HEK293T (cell line): ENCODE measurements around the gene MSRB3.

Source experiments
- CTCF ChIA-PET: fragments of 350-600 bp; formaldehyde crosslinking; extraction: SDS; loops from one replicate; lab custom pipeline; 2021; ENCODE audit warnings: antibody characterized with exemption, inconsistent platforms; lab: Yijun Ruan, JAX
- POLR2A ChIA-PET: fragments of 350-600 bp; formaldehyde crosslinking; extraction: SDS; loops from one replicate; lab custom pipeline; 2020; ENCODE audit warnings: antibody characterized with exemption, inconsistent platforms; lab: Yijun Ruan, JAX
- DNase-seq: peaks from one replicate; pipeline ENCODE4 v3.0.0; 2012; ENCODE audit warnings: mixed read lengths; ENCODE audit errors: extremely low spot score
- ARNT ChIP-seq: fragments of 450-650 bp; IDR thresholded peaks from 2 replicates; pipeline ENCODE4 v1.6.1; 2017; ENCODE audit warnings: mild to moderate bottlenecking
- BHLHE40 ChIP-seq: fragments of 450-650 bp; IDR thresholded peaks from 2 replicates; pipeline ENCODE4 v1.6.1; 2016; ENCODE audit warnings: mild to moderate bottlenecking, moderate library complexity, borderline replicate concordance
- CTBP1 ChIP-seq: fragments of 450-650 bp; IDR thresholded peaks from 2 replicates; pipeline ENCODE4 v1.6.1; 2016; ENCODE audit warnings: borderline replicate concordance
- ELF4 ChIP-seq: fragments of 450-650 bp; IDR thresholded peaks from 2 replicates; pipeline ENCODE4 v1.6.1; 2017; ENCODE audit warnings: antibody characterized with exemption
- FOXA1 ChIP-seq: fragments of 450-650 bp; IDR thresholded peaks from 2 replicates; pipeline ENCODE4 v1.6.1; 2016; ENCODE audit warnings: mild to moderate bottlenecking
- FOXK2 ChIP-seq: fragments of 450-650 bp; IDR thresholded peaks from 2 replicates; pipeline ENCODE4 v1.6.1; 2016; ENCODE audit warnings: mild to moderate bottlenecking
- FOXM1 ChIP-seq: fragments of 450-650 bp; IDR thresholded peaks from 2 replicates; pipeline ENCODE4 v1.6.1; 2017; ENCODE audit warnings: mild to moderate bottlenecking, borderline replicate concordance
- HDGF ChIP-seq: fragments of 450-650 bp; IDR thresholded peaks from 2 replicates; pipeline ENCODE4 v1.6.1; 2017; ENCODE audit warnings: antibody characterized with exemption, borderline replicate concordance
- L3MBTL2 ChIP-seq: fragments of 450-650 bp; conservative IDR thresholded peaks from 2 replicates; pipeline ENCODE4 v1.6.1; 2016; ENCODE audit warnings: mild to moderate bottlenecking
- LEF1 ChIP-seq: fragments of 450-650 bp; IDR thresholded peaks from 2 replicates; pipeline ENCODE4 v1.6.1; 2017; ENCODE audit warnings: mild to moderate bottlenecking, borderline replicate concordance
- NFRKB ChIP-seq: fragments of 450-650 bp; IDR thresholded peaks from 2 replicates; pipeline ENCODE4 v1.6.1; 2016; ENCODE audit warnings: mild to moderate bottlenecking, moderate library complexity
- SP1 ChIP-seq: fragments of 450-650 bp; IDR thresholded peaks from 2 replicates; pipeline ENCODE4 v1.6.1; 2017
- SUZ12 ChIP-seq: fragments of 450-650 bp; IDR thresholded peaks from 2 replicates; pipeline ENCODE4 v1.6.1; 2016; ENCODE audit warnings: mild to moderate bottlenecking
- TARDBP ChIP-seq: fragments of 450-650 bp; IDR thresholded peaks from 2 replicates; pipeline ENCODE4 v1.6.1; 2016
- ZNF384 ChIP-seq: fragments of 450-650 bp; IDR thresholded peaks from 2 replicates; pipeline ENCODE4 v1.6.1; 2016
- TF ChIP-seq, protein P1 (sequence below): fragments of 450-650 bp; IDR thresholded peaks from 2 replicates; pipeline ENCODE4 v1.6.1; 2016

MSRB3 gene

DNA sequence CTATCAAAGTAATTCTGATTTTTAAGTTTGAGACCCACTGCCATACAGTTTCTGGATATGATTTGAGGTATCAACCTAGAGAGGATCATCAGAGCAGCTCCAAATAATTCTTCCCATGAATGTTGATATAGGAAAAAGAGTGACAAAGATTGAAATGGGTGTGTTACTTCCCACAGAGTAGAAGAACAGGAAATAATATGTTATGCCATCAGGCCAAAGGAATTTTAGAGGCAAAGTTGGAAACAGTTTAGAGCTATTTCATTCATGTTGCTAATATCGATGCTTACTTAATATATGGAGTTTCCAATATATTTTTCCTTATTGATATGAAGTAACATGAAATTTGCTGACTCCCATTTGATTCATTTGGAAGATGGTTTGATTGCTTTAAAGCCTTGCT lies 8.9 kb upstream of the MSRB3 start:
- POLR2A ChIA-PET, result no interaction called here
- TF ChIP-seq ZNF384 (no peak), L3MBTL2 (no peak), BHLHE40 (no peak), LEF1 (no peak), NFRKB (no peak), SP1 (no peak), ELF4 (no peak), ARNT (no peak), FOXK2 (no peak), CTBP1 (no peak), FOXA1 (no peak), FOXM1 (no peak), SUZ12 (no peak)
- TF ChIP-seq, protein P1, sequence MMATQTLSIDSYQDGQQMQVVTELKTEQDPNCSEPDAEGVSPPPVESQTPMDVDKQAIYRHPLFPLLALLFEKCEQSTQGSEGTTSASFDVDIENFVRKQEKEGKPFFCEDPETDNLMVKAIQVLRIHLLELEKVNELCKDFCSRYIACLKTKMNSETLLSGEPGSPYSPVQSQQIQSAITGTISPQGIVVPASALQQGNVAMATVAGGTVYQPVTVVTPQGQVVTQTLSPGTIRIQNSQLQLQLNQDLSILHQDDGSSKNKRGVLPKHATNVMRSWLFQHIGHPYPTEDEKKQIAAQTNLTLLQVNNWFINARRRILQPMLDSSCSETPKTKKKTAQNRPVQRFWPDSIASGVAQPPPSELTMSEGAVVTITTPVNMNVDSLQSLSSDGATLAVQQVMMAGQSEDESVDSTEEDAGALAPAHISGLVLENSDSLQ, result no peak
- CTCF ChIA-PET, result no interaction called here
- no peak for DNase-seq

DNA sequence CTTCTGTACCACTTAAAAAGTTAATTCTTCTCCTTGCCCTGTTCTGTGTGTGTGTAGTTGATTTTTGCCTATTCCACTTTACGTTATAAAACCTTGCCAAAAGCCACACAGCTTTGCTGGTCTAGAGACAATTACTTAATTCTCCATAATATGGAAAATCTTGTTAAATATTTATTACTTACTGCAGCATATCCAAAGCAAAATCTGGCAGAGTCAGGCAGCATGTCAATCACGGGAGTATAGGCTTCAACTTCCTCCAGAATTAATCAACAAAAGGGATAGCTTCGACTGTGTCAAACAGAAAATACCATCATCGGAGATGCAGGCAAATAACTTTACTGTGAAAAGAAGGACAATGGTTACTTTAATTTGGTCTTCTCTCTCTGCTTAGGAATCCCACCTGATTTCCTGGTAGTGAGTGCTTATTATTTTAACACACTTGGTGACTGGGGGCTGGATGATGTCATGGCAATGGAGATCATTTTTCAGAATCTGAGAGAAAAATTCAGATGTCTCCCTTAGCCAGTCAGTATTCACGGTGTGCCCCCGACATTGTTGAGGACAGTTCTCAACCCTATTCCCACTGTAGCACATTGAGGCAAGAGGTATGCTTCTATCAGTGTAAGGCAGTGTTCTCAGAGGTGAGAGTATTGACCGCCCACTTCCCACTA lies 3.7 kb upstream of the MSRB3 start:
- POLR2A ChIA-PET, result no interaction called here
- TF ChIP-seq, protein P1, result peak; percentile 73
- no peak for TF ChIP-seq ELF4
- no peak for DNase-seq
- CTCF ChIA-PET, result no interaction called here

DNA sequence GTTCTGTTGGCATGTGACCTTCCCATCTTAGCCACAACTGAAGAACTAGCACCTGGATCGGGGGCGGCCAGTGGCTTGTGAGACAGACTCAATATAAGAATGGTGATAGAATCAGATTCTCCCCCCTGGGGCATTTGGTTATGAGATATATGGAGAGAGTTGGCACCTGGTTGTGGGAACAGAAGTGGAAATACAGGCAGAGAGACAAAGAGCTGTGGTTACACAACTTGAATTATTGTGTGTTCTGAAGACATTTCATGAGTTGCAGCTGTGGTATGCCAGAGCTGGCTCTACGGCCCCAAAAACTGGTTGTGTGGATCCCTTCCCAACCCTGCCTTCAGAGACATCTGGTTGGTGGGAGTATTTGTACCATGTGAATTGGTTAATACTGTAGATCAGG lies 2.9 kb upstream of the MSRB3 start:
- ChIA-PET POLR2A (no interaction called here), CTCF (no interaction called here)
- no peak for DNase-seq
- TF ChIP-seq, protein P1, result no peak
- TF ChIP-seq SP1 (no peak), FOXM1 (no peak), CTBP1 (no peak), TARDBP (no peak), SUZ12 (no peak), ELF4 (no peak), ARNT (no peak), L3MBTL2 (no peak), HDGF (no peak), BHLHE40 (no peak), ZNF384 (no peak), FOXK2 (no peak), LEF1 (no peak)

DNA sequence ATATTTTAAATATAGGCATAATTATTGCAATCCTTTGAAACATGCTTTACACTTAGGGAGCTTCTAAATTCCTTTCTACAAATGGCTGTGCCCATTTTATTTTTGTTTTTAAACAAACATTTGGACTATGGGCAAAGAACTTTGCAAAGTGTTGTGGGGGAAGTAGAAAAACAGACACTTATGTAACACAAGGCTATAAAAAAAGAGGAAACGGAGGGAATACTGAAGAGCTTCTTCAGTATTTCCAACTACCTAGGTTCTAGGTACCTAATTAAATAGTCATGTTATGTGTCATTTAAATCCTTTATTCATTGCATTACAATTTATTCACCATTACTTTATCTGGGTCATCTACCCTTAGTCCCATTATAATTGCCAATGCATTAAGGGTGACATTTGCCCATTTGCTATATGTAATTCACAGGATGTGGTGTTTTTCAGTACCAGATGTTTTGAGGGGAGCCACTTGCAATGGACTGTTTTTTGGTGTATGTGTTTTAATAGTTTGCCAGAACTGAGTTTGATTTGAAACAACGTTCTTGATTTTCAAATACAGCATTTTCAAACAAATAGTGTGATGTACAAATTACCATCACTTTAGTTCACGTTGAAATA lies 1.5 kb upstream of the MSRB3 start:
- POLR2A ChIA-PET, result no interaction called here
- TF ChIP-seq ARNT, result no peak
- no peak for TF ChIP-seq FOXA1
- no peak for TF ChIP-seq CTBP1
- TF ChIP-seq ZNF384, result no peak
- no peak for TF ChIP-seq TARDBP
- TF ChIP-seq L3MBTL2, result no peak
- TF ChIP-seq, protein P1, result no peak
- no peak for TF ChIP-seq BHLHE40
- no peak for TF ChIP-seq FOXM1
- no peak for TF ChIP-seq HDGF
- TF ChIP-seq FOXK2, result no peak
- no peak for TF ChIP-seq SP1
- TF ChIP-seq SUZ12, result no peak
- TF ChIP-seq LEF1, result no peak
- no peak for TF ChIP-seq NFRKB
- CTCF ChIA-PET, result interaction anchor here (0.6 kb wide), 1 partner anchor 110 kb away, joined by 3 read pairs; no protein-coding TSS in a partner anchor
- DNase-seq, result no peak

DNA sequence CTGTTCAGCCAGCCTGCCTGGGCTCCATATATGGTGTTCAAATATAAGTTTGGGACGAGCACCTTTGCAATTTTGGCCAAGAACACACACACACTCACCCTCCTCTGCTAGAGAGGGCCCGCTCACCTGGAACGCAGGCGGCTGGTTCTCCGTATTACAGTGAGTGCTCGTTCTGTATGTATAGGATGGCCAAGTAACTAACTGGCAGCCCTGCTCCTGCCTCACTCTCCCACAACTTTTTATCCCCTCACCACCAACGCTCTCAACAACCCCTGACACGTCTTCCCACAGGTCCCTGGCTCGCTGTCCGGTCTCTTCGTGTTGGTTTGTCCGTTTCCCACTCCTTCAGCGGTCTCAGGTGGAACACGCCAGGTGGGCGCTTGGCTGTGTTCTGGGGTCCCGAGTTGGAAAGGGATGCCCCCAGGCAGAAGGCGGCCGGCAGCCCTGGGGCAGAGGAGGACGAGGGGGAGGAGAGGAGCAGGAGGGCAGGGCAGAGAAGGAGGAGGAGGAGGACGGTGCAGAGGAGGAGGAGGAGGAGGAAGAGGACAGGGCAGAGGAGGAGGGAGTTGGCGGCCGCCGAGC lies 398 bp upstream of the MSRB3 start:
- ChIA-PET CTCF (no interaction called here), POLR2A (no interaction called here)
- DNase-seq, result no peak
- TF ChIP-seq LEF1 (no peak), FOXK2 (no peak), ZNF384 (no peak), ARNT (no peak), FOXA1 (no peak), FOXM1 (no peak), BHLHE40 (no peak), HDGF (no peak), ELF4 (no peak), SP1 (no peak)
